ENCODE measurements around the gene TBX15.

TBX15 gene

DNA sequence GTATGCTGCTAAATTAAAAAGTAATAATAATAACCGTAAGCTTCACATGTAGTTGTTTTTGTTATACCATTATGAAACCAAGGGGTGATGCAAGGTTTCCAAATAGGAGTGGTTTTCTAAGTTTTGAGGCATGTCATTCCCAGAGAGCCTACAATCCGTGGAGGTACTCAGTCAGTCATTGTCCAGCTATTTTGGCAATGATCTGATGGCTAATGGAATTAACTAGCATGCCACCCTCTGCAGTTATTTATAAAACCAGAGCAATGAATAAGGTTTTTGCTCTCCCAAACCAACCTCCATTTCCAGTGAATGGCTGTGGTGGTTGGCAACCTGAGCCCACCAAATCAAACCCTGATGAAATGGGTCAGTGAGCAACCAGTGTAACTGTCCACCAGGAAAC, 106.4 kb downstream of the TBX15 start:
- Histone ChIP-seq H3K36me3 (replicated peaks; ENCODE audit: low read depth, low read length) (no peaks in the 10 kb centered on the region), H3K27ac (ENCODE audit: low read length) (no peak overlapping the region), H3K27me3 (ENCODE audit: low read depth, low read length) (no peaks in the 10 kb centered on the region), H3K4me2 (ENCODE audit: low read length) (no peak overlapping the region), H3K4me1 (ENCODE audit: low read length) (no peaks in the 10 kb centered on the region), H2AFZ (ENCODE audit: low read depth, low read length) (no peak overlapping the region), H3K9me3 (ENCODE audit: insufficient read depth, low read length) (no peaks in the 10 kb centered on the region), H3K9ac (ENCODE audit: low read length) (no peak overlapping the region), H4K20me1 (ENCODE audit: insufficient read depth, low read length) (no peaks in the 10 kb centered on the region), H3K4me3 (ENCODE audit: low read length) (no peak overlapping the region), H3K79me2 (ENCODE audit: low read length) (no peaks in the 10 kb centered on the region)
- TF ChIP-seq EZH2phosphoT487 (IDR thresholded peaks at IDR 0.05; ENCODE audit: low read depth): no peak
- TF ChIP-seq, protein P1, sequence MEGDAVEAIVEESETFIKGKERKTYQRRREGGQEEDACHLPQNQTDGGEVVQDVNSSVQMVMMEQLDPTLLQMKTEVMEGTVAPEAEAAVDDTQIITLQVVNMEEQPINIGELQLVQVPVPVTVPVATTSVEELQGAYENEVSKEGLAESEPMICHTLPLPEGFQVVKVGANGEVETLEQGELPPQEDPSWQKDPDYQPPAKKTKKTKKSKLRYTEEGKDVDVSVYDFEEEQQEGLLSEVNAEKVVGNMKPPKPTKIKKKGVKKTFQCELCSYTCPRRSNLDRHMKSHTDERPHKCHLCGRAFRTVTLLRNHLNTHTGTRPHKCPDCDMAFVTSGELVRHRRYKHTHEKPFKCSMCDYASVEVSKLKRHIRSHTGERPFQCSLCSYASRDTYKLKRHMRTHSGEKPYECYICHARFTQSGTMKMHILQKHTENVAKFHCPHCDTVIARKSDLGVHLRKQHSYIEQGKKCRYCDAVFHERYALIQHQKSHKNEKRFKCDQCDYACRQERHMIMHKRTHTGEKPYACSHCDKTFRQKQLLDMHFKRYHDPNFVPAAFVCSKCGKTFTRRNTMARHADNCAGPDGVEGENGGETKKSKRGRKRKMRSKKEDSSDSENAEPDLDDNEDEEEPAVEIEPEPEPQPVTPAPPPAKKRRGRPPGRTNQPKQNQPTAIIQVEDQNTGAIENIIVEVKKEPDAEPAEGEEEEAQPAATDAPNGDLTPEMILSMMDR (IDR thresholded peaks at IDR 0.05; ENCODE audit: low read depth, low read length): no peak

- Histone ChIP-seq H4K20me1 (ENCODE audit: insufficient read depth, low read length) (no peaks in the 10 kb centered on the region), H3K9me3 (ENCODE audit: insufficient read depth, low read length) (no peaks in the 10 kb centered on the region), H3K4me1 (ENCODE audit: low read length) (no peaks in the 10 kb centered on the region), H3K27ac (ENCODE audit: low read length) (no peak overlapping the region), H3K4me3 (ENCODE audit: low read length) (no peak overlapping the region), H2AFZ (ENCODE audit: low read depth, low read length) (no peak overlapping the region), H3K4me2 (ENCODE audit: low read length) (no peak overlapping the region), H3K79me2 (ENCODE audit: low read length) (no peaks in the 10 kb centered on the region), H3K36me3 (replicated peaks; ENCODE audit: low read depth, low read length) (no peaks in the 10 kb centered on the region), H3K9ac (ENCODE audit: low read length) (no peak overlapping the region), H3K27me3 (ENCODE audit: low read depth, low read length) (no peaks in the 10 kb centered on the region)
- TF ChIP-seq, protein P1 (IDR thresholded peaks at IDR 0.05; ENCODE audit: low read depth, low read length): no peak
- no peak for TF ChIP-seq EZH2phosphoT487 (IDR thresholded peaks at IDR 0.05; ENCODE audit: low read depth)
Observed at GRCh38 chr1:118878661-118879060, 109.5 kb downstream of the TBX15 start.

GRCh38 chr1:118877668-118878396, 110.3 kb downstream of the TBX15 start:
- Histone ChIP-seq H3K79me2 (ENCODE audit: low read length) (no peaks in the 10 kb centered on the region), H3K9ac (ENCODE audit: low read length) (no peak overlapping the region), H3K36me3 (replicated peaks; ENCODE audit: low read depth, low read length) (no peaks in the 10 kb centered on the region), H3K4me2 (ENCODE audit: low read length) (no peak overlapping the region), H3K27me3 (ENCODE audit: low read depth, low read length) (no peaks in the 10 kb centered on the region), H4K20me1 (ENCODE audit: insufficient read depth, low read length) (no peaks in the 10 kb centered on the region), H2AFZ (ENCODE audit: low read depth, low read length) (no peak overlapping the region), H3K9me3 (ENCODE audit: insufficient read depth, low read length) (no peaks in the 10 kb centered on the region), H3K4me1 (ENCODE audit: low read length) (no peaks in the 10 kb centered on the region), H3K4me3 (ENCODE audit: low read length) (no peak overlapping the region), H3K27ac (ENCODE audit: low read length) (no peak overlapping the region)
- TF ChIP-seq, protein P1 (IDR thresholded peaks at IDR 0.05; ENCODE audit: low read depth, low read length): no peak
- no peak for TF ChIP-seq EZH2phosphoT487 (IDR thresholded peaks at IDR 0.05; ENCODE audit: low read depth)

DNA sequence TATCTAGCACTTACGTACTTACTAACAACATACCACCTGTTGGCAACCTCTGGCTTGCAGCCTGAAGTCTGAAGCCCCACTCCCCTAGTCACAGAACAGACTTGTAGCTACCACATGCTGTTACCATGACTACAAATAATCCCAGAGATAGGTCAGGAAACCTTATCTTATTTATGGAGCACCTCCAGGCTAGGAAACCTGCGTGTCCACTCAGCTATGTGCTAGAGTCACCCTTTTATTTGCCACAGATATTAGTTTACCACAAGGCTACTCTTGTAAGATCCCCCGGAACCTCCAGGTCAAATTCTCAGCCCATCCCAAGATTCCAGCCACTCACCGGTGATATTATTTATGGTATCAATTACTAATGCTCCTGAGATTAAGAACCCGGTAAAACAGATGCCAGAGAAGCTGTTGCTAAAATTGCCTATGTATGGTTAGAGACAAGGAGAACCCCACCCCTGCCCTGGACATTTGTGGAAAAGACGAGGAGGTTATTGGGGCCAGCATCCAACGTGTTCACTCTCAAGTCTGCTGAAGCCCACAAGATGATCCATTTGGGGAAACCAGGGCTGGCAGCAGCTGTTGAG, 116.5 kb downstream of the TBX15 start:
- TF ChIP-seq, protein P1 (IDR thresholded peaks at IDR 0.05; ENCODE audit: low read depth, low read length): no peak
- TF ChIP-seq EZH2phosphoT487 (IDR thresholded peaks at IDR 0.05; ENCODE audit: low read depth): no peak
- H3K9me3 ChIP-seq (ENCODE audit: insufficient read depth, low read length): no peaks in the 10 kb centered on the region

More for the DNA sequence above, 116.5 kb downstream of the TBX15 start:
- Histone ChIP-seq H3K27ac (ENCODE audit: low read length) (no peak overlapping the region), H3K36me3 (replicated peaks; ENCODE audit: low read depth, low read length) (no peaks in the 10 kb centered on the region), H3K4me1 (ENCODE audit: low read length) (no peaks in the 10 kb centered on the region), H4K20me1 (ENCODE audit: insufficient read depth, low read length) (no peaks in the 10 kb centered on the region), H3K4me2 (ENCODE audit: low read length) (no peak overlapping the region), H3K27me3 (ENCODE audit: low read depth, low read length) (no peaks in the 10 kb centered on the region), H2AFZ (ENCODE audit: low read depth, low read length) (no peak overlapping the region), H3K79me2 (ENCODE audit: low read length) (no peaks in the 10 kb centered on the region), H3K9ac (ENCODE audit: low read length) (no peak overlapping the region), H3K4me3 (ENCODE audit: low read length) (no peak overlapping the region)

Measured in OCI-LY3 (cell line).